GM18517 (cell line): ENCODE measurements around the gene KCNIP3.

Experiments
- ATAC-seq: cut with Tn5 transposase; IDR thresholded peaks from one replicate; pipeline ENCODE4 v1.9.1; 2021; ENCODE audit warnings: mild to moderate bottlenecking, moderate library complexity; ENCODE audit not compliant: unreplicated experiment

Gene KCNIP3

DNA sequence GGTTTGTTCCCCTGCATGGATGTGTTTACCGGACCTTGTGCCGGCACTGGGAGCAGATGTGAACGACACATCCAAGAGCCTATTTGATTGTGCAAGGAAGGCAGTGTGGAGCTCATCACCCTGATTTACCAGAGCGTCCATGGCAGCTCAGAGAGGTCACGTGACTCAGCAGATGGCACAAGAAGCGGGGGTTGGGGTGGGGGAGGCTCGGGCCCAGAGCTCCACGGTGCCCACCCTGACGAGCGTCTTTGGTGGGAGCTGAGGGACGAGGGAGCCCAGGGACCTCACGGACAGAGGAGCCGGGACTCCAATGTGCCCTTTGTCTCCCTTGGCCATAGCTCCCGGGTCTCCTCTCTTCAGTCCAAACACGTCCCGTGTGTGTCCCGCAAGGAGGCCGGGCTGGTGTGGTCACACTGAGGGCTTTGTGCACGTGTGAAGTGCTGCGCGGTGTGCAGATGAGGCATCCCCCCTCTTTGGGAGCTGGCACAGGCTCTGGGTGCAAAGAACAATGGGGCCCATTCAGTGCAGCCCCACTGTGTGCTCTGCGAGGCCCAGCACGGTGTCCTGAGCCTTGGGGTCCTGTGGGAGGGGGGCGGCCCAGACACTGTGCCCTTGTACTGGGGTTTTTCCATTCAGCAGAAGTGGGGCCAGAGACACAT is 15.5 kb downstream of the KCNIP3 start:
- ATAC-seq = no peak

DNA sequence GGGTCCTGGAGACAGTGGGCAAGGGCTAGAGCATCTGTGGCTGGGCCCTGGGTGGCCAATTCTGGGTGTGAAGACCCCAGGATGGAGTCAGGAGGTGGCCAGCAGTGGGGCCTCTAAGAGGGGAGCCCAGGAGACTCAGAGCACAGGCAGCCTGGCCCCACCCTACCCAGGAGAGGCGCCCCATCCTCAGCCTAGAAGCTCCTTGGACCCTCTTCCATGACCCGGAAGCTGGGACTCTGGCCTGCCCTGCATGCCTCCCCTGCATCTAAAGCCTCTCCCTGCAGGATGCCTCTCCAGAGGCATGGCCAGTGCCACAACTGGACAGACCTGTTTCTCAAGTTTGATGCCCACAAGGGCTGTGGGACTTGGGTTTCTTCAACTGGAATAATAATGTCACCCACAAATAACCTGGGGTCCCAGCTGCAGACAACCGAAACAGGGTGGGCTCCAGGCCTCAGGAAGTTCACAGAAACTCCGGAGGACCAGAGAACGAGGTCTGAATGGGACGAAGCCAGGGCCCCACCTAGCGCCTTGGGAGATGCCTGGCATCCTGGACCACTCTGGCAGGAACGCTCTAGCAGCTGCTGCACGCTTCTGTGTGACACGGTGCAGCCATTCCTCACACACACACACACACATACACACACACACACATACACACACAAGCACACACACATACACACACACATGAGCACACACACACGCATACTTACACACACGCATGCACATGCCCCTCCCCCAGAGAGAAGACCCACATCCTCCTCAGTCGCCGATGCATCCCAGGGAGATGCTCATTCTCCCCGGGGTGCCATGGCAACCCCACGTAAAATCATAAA is 16.4 kb downstream of the KCNIP3 start:
- no peak for ATAC-seq

GRCh38 chr2:95314598-95314963 is 17.4 kb downstream of the KCNIP3 start:
- ATAC-seq = no peak

DNA sequence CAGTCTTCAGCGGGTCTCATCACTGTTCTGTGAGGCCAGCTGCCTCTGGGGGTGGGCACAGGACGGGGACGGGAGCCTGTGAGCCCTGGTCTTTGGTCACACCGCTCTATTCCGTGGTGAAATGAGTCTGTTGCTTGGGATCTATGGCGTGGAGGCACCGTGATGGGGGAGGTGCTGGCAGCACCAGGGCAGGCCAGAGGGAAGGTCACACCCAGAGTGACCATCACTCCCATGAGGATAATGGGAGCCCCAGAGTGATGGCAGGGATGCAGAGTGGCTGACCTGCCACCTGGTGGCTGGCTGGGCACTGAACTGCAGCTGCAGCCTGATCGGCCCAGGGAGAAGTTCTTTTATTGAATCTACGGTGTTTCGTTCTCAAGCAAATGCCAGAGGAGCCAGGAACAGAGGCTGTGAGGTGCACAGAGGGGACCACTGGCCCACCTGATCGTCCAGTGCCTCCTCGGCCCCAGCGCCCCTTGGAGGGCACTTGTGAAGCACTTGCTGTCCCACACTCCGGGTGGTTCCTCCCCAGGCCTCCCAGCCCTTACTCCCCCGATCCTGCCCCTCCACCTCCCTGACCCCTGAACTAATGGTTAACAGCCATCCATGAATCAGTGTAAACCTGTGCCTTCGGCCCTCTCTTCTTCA is 17.9 kb downstream of the KCNIP3 start:
- no peak for ATAC-seq

DNA sequence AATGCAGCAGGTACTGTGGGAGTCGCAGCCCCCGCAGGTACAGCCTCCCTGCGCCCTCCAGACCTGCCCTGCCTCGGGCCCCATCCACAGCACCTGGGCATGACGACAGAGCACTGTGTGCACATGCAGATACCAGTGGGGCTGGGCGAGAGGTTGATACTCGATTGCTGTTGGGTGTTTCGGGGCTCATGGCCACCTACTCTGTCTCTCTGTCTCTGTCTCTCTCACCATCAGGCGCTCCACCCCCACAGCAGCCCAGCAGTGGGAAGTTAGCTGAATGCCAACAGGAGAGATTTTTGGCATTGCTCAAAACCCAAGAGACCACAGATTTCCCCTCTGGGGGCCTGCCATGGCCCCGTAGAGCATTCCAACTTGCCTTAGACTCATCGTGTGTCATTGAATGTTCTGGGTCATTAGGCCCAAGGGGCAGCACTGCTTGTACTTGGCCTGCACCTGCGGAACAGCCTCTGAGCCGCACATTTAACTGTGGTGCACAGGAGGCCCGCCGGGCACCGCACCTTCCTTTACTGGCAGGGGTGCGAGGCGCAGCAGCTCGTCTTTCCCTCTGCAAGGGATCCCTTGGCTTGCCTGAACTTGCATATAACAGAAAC is 18.8 kb downstream of the KCNIP3 start:
- ATAC-seq = no peak

DNA sequence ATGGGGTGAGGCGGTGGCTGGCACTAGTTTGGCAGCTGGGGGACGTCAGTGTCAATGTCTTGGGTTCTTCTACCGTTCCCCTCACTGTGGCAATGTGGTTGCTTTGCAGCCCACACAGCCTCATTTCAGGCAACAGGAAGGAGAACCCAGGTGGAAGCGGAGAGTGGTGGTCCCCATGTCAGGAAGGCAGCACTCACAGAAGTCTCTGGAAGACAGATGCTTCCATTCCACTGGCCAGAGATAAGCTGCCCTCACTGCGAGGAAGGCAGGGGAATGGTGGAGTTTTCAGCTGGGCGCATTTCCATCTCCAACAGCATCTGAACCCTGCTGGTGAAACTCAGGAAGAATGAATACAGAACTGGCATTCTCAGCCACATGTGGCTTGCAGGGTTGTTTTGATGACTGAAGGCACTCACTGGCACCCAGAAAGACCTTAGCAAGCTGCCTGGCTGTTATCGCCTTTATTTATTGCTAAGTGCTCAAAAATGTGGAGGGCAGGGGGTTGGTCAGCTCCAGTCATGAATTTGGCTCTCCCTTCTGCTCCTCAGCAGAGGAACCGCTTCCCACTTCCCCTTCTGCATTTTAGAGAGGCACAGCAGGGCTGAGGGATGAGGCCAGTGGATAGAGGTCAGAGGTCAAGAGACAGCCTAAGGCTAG is 19.4 kb downstream of the KCNIP3 start:
- ATAC-seq = no peak

GRCh38 chr2:95317123-95317500 is 20.0 kb downstream of the KCNIP3 start:
- ATAC-seq = no peak

DNA sequence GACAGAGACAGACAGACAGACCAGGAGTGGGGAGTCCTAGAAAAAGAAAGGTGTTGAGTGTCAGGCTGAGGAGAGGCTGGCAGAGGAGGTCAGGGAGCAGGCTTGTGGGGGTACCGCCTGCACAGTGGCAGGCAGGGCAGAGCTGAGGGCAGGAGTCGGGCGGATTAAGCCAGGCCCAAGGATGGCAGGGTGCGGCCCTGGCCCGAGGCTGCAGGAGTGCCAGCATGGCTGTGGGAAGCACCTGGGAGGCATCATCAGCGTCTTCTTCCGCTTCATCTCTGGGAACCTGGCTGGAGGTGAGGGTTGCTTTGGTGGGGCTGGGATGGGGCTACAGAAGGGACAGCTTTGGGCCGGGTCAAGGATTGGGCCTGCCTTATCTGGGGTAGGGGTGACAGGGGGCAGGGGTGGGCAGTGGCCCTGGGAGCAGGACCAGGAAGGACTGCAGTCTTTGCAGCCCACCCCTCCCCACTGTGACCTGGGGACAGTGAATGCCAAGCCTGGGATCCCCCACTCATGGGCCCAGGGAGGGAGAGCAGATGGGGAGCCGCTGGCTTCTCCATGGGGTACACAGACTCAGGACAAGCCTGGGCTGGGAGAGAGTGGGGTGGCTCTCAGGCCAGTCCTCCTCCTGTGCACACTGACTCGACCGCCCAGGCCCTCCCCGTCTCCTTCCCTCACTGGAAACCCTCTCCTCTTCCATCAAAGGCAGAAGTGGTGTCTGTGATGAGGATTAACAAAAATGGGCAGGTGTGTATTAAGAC is 20.7 kb downstream of the KCNIP3 start:
- no peak for ATAC-seq

GRCh38 chr2:95318431-95319220 is 21.5 kb downstream of the KCNIP3 start:
- ATAC-seq = no peak

- no peak for ATAC-seq
These were observed 22.6 kb downstream of the KCNIP3 start for GRCh38 chr2:95319481-95320343.

GRCh38 chr2:95320344-95320712 is 23.2 kb downstream of the KCNIP3 start:
- ATAC-seq = no peak

DNA sequence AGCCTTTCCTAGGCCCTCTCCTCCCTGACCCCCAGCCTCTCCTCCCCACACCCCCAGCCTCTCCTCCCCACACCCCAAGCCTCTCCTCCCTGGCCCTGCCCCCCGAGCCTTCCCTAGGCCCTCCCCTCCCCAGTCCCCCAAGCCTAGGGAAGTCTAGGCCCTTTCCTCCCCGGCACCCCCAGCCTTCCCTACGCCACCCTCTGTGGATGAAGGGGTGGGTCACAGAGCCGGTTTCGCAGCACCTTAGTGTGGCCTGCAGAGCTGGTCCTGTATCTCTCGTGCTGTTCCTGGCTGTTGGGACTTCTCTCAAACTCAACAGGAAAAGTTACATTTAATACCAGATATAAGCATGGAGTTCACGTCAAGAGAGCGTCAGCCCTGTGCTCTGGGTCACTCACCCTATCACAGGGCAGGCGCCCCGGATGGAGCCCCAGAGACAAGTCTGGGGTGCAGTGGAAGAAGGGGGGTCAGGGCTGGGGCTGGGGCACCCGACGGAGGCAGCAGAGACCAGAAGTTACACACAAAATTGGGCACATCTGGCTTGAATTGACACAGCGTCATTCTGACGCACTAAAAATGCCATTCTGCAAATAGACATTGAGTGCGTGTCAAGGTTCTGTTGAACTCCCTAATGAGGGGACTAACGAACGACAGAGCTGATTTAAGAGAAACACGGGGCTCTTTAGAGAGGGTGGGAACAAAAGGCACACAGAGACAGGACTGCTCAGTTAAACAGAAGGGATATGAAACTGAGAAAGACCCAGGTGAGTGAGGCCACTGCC is 24.0 kb downstream of the KCNIP3 start:
- no peak for ATAC-seq

DNA sequence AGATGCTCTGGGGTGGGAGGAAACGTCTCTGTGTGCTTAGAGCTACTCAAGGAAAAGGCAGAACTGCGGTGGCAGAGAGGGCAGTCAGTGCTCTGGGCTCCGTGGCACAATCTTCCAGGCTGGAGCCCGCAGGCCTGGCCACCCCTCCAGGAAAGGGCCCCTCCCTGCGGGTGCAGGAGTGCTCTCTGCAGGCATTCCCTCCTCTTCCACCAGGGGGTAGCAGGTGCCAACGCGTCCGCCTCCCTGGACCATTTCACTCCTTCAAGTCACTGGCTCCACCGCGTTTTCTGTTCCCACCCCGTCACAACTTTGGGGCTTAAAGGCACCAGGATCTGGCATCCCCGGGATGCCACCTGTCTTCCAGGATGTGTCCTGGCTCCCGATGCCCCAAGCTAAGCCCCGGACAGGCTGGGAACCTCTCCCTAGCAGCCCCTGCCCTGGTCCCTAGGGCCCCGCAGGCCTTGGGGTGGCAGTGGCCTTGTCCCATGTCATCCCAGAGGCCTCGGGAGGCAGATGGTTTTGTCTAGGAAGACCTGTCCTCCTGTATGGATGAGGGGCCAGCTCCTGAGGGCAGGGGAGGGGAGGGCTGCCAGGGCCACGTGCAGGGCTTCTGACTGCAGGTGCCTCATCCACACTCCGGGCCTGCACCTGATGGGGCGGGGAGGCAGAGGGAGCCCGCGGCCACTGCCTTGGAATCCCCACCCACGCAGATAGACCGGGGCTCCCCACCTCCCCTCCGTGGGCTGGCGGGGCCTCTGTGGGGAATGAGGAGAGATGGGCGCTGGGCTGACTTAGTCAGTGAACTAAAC is 26.4 kb downstream of the KCNIP3 start:
- no peak for ATAC-seq

DNA sequence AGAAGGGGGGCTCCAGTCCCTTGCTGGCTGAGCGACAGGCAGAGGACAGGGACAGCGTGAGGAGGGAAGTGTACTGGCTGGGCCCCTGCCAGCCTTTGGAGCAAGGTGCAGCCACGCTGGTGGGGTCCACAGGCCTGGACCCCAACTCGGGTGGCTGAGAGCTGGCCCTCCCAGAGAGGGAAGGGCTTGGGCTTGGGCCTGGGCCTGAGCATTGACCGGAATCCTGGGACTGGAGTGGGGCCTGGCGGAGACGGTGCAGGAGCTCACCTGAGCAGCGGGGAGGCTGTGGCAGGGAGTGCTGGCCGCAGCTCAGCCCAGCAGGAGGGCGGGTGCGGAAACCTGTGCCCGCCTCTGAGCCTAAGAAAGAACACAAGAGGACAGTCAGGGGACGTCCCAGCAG is 27.9 kb downstream of the KCNIP3 start:
- no peak for ATAC-seq

DNA sequence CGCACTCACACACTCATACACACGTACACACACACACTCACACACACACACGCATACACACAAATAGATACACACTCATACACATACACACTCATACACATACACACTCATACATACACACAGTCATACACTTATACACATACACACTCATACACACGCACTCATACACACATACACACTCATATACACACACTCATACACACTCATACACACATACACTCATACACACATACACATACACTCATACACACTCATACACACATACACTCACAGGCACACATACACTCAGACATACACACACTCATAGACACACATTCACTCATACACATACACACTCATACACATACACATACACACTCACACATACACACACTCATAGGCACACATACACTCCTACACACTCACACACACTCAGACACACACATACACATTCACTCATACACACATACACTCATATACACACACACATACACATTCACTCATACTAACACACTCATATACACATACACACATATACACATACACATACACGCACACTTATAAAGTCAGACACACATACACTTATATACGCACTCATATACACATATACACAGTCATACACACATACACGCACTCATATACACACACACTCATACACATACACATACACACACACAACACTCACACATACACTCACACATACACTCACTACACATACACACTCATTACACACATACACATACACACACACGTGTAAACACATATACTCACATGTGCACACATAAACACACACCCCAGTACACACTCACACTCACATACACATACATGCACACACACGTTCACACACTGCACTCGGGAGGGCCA is 28.7 kb downstream of the KCNIP3 start:
- no peak for ATAC-seq

- ATAC-seq = no peak
These were observed 29.4 kb downstream of the KCNIP3 start for GRCh38 chr2:95326433-95327140.
